Sigmoid colon (tissue), 7 donors: ENCODE measurements around the gene LSM12. TPM values are rescaled to one million over a fixed set of nuclear protein-coding genes. Genes with fewer than 3 reads are reported as not detected.
A peak's percentile ranks its signal among the peaks of the same experiment; 100 is the strongest.

Source experiments
- DNase-seq: peaks from one replicate; pipeline ENCODE4 v3.0.0-alpha.2; 2019
- H3K27ac ChIP-seq, 4 donors: fragments of 200-600 bp; sonication (generic); one replicate each; pipeline ENCODE4 v1.5.1; 2016 to 2019; ENCODE audit warnings: mild to moderate bottlenecking in 1 of 4
- H3K27me3 ChIP-seq, 3 donors: fragments of 200-600 bp; sonication (generic); one replicate each; pipeline ENCODE4 v1.5.1; 2019; ENCODE audit warnings: mild to moderate bottlenecking in 1 of 3
- H3K36me3 ChIP-seq, 4 donors: fragments of 200-600 bp; sonication (generic); one replicate each; pipeline ENCODE4 v1.5.1; 2016 to 2019
- H3K4me1 ChIP-seq, 4 donors: fragments of 200-600 bp; sonication (generic); one replicate each; pipeline ENCODE4 v1.5.1; 2017 to 2019
- H3K4me3 ChIP-seq, 4 donors: fragments of 200-600 bp; sonication (generic); one replicate each; pipeline ENCODE4 v1.5.1; 2017 to 2019; ENCODE audit warnings: mild to moderate bottlenecking in 2 of 4, moderate library complexity in 1 of 4
- H3K9me3 ChIP-seq, 4 donors: fragments of 200-600 bp in 3 of 4; sonication (generic) in 3 of 4; one replicate each; pipeline versions ENCODE4 v1.5.1 to v1.6.1; 2013 to 2019
- EP300 ChIP-seq, 4 donors: sonication (generic); formaldehyde crosslinking; IDR thresholded peaks; one replicate each; pipeline ENCODE4 v1.6.1; 2017; ENCODE audit warnings: antibody characterized with exemption in 4 of 4
- POLR2A ChIP-seq, 2 donors: fragments of 450-650 bp; IDR thresholded peaks; one replicate each; pipeline ENCODE4 v1.6.1; 2016; ENCODE audit warnings: antibody characterized with exemption in 2 of 2, mild to moderate bottlenecking in 2 of 2, moderate library complexity in 2 of 2
- POLR2AphosphoS5 ChIP-seq, 4 donors: sonication (generic); formaldehyde crosslinking; IDR thresholded peaks; one replicate each; pipeline ENCODE4 v1.6.1; 2017; ENCODE audit warnings: antibody characterized with exemption in 4 of 4
- WGBS, 2 donors: extraction: QIAGEN DNeasy Blood & Tissue Kit; methylation state at CpG; one replicate each; pipeline ENCODE4 v1.1.7; 2013; 5-methylcytosine and 5-hydroxymethylcytosine counted together
- intact Hi-C: fragments of 100-400 bp; cut with DNase I; formaldehyde crosslinking; loops from one replicate; pipeline ENCODE4 v1.15.1; 2023
- polyA plus RNA-seq, 3 donors: library from polyadenylated mRNA; stranded (reverse); fragments of 200-250 nt; gene quantifications; one replicate each; pipeline ENCODE4 v1.2.3, GENCODE V29; 2013
- total RNA-seq, 4 donors: library from RNA; depleted of rRNA; stranded (reverse); fragments of >200 nt; gene quantifications; one replicate each; pipeline ENCODE4 v1.1.0, GENCODE V29; 2016
- TF ChIP-seq, protein P1 (sequence below), 4 experiments: fragments of 450-650 bp in 3 of 4; fragments of 200-600 bp in 1 of 4; IDR thresholded peaks; one replicate each; pipeline ENCODE4 v1.5.1; 2016 to 2019; ENCODE audit warnings: antibody characterized with exemption in 4 of 4, mild to moderate bottlenecking in 3 of 4, moderate library complexity in 2 of 4
- donor health status: healthy with polysubstance abuse.
- donor health status: Bipolar disorder and iron deficiency.
- donor health status: healthy.

LSM12 gene
- total and polyA plus RNA-seq, 7 donors, result 28.8 to 46.9 (median 37.9) TPM

DNA sequence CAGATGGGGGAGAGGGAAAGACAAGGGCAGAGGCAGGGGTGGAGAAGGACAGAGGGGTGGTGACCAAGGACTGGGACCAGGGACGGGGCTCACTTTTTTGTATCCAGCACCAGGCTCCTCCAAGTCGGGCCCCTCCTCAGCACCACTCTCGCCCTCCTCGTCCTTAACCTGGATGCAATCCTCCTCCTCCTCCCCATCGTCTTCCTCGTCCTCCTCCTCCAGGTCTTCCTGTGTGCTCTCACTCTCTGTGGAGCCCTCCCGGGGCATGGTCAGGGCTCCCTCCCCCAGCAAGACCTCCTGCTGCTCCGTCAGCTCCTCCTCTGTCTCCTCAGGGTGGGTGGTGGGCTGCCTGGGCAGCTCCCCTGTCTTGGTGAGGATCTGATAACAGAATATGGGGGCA lies 20.8 kb upstream of the LSM12 start:
- intact Hi-C loops, result no loop called here
- Histone ChIP-seq H3K4me3 (no peak overlapping the region), H3K27ac (peak overlapping the region; percentile 41 to 77 (median 64)), H3K27me3 (no peaks in the 10 kb centered on the region), H3K36me3 (peaks cover 36 to 85% (median 51%) of the 10 kb centered on the region in 4 donors), H3K9me3 (no peaks in the 10 kb centered on the region), H3K4me1 (peaks cover 0 to 19% (median 15%) of the 10 kb centered on the region in 4 donors)
- 78 to 82% methylated on average over 7 to 8 of the region's 8 CpGs for WGBS, 2 donors
- DNase-seq, result no peak
- no peak for TF ChIP-seq POLR2AphosphoS5 (IDR thresholded peaks at IDR 0.05)
- TF ChIP-seq EP300 (IDR thresholded peaks at IDR 0.05), result no peak
- TF ChIP-seq, protein P1, sequence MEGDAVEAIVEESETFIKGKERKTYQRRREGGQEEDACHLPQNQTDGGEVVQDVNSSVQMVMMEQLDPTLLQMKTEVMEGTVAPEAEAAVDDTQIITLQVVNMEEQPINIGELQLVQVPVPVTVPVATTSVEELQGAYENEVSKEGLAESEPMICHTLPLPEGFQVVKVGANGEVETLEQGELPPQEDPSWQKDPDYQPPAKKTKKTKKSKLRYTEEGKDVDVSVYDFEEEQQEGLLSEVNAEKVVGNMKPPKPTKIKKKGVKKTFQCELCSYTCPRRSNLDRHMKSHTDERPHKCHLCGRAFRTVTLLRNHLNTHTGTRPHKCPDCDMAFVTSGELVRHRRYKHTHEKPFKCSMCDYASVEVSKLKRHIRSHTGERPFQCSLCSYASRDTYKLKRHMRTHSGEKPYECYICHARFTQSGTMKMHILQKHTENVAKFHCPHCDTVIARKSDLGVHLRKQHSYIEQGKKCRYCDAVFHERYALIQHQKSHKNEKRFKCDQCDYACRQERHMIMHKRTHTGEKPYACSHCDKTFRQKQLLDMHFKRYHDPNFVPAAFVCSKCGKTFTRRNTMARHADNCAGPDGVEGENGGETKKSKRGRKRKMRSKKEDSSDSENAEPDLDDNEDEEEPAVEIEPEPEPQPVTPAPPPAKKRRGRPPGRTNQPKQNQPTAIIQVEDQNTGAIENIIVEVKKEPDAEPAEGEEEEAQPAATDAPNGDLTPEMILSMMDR (IDR thresholded peaks at IDR 0.05), result no peak
- no peak for TF ChIP-seq POLR2A (IDR thresholded peaks at IDR 0.05)

GRCh38 chr17:44086364-44087311 lies 20.2 kb upstream of the LSM12 start:
- WGBS, 2 donors, result 66 to 68% methylated on average over 23 of the region's 23 CpGs
- H3K27me3 ChIP-seq, result no peaks in the 10 kb centered on the region
- DNase-seq, result peak; percentile 80
- peaks cover 29 to 85% (median 50%) of the 10 kb centered on the region in 4 donors for H3K36me3 ChIP-seq
- peaks cover 0 to 19% (median 15%) of the 10 kb centered on the region in 4 donors for H3K4me1 ChIP-seq
- H3K9me3 ChIP-seq, result no peaks in the 10 kb centered on the region
- peak overlapping the region; percentile 62 to 77 (median 64) for H3K27ac ChIP-seq
- intact Hi-C loops, result no loop called here
- TF ChIP-seq POLR2AphosphoS5 (IDR thresholded peaks at IDR 0.05) (peak in 1 of 4 donors; percentile 33), EP300 (IDR thresholded peaks at IDR 0.05) (no peak)
- no peak overlapping the region for H3K4me3 ChIP-seq

DNA sequence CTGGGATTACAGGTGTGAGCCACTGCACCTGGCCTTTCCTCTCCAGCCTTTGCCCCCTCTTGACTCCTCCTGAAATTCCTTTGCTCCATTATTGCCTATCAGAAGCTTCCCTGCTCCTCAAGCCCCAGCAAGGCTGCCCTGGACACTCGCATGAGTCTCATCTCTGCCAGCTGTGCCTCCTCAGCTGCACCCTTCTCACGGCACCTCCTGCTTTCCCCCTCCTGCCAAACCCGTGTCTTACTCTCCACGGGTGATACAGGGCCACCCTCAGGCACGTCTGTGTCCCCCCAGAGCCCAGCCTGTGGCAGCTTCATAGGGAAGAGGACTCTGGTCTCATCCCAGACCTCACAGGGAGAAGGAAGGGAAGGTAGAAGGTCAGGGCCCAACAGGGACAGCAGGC lies 19.4 kb upstream of the LSM12 start:
- TF ChIP-seq EP300 (IDR thresholded peaks at IDR 0.05) (no peak), POLR2AphosphoS5 (IDR thresholded peaks at IDR 0.05) (no peak), POLR2A (IDR thresholded peaks at IDR 0.05) (no peak)
- TF ChIP-seq, protein P1 (IDR thresholded peaks at IDR 0.05), result no peak
- DNase-seq, result no peak
- WGBS, 2 donors, result 72 to 89% methylated on average over 5 of the region's 5 CpGs
- Histone ChIP-seq H3K27ac (peak overlapping the region; percentile 62 to 77 (median 64)), H3K36me3 (peaks cover 22 to 83% (median 45%) of the 10 kb centered on the region in 4 donors), H3K4me3 (no peak overlapping the region), H3K4me1 (peaks cover 0 to 19% (median 15%) of the 10 kb centered on the region in 4 donors), H3K27me3 (no peaks in the 10 kb centered on the region), H3K9me3 (no peaks in the 10 kb centered on the region)
- intact Hi-C loops, result no loop called here

- intact Hi-C loops, result loop anchor here (5.0 kb wide), 1 partner anchor 837 kb away; no protein-coding TSS in a partner anchor
- no peak overlapping the region for H3K27ac ChIP-seq
- H3K4me1 ChIP-seq, result peaks cover 0 to 19% (median 15%) of the 10 kb centered on the region in 4 donors
- TF ChIP-seq POLR2A (IDR thresholded peaks at IDR 0.05) (no peak), POLR2AphosphoS5 (IDR thresholded peaks at IDR 0.05) (no peak), EP300 (IDR thresholded peaks at IDR 0.05) (no peak)
- TF ChIP-seq, protein P1 (IDR thresholded peaks at IDR 0.05), result no peak
- peaks cover 20 to 84% (median 52%) of the 10 kb centered on the region in 4 donors for H3K36me3 ChIP-seq
- no peaks in the 10 kb centered on the region for H3K9me3 ChIP-seq
- 91 to 93% methylated on average over 7 of the region's 7 CpGs for WGBS, 2 donors
- no peak overlapping the region for H3K4me3 ChIP-seq
- H3K27me3 ChIP-seq, result no peaks in the 10 kb centered on the region
- DNase-seq, result no peak
Observed at GRCh38 chr17:44084921-44085320, 18.4 kb upstream of the LSM12 start.

GRCh38 chr17:44084131-44084538 lies 17.7 kb upstream of the LSM12 start:
- 71 to 83% methylated on average over 10 of the region's 10 CpGs for WGBS, 2 donors
- H3K27ac ChIP-seq, result no peak overlapping the region

More at GRCh38 chr17:44084131-44084538, 17.7 kb upstream of the LSM12 start:
- H3K9me3 ChIP-seq, result no peaks in the 10 kb centered on the region
- H3K36me3 ChIP-seq, result peaks cover 20 to 88% (median 51%) of the 10 kb centered on the region in 4 donors
- no peak overlapping the region for H3K4me3 ChIP-seq
- H3K4me1 ChIP-seq, result peaks cover 0 to 19% (median 15%) of the 10 kb centered on the region in 4 donors
- intact Hi-C loops, result loop anchor here (5.0 kb wide), 1 partner anchor 838 kb away; no protein-coding TSS in a partner anchor
- H3K27me3 ChIP-seq, result no peaks in the 10 kb centered on the region
- no peak for DNase-seq
- TF ChIP-seq EP300 (IDR thresholded peaks at IDR 0.05), result no peak
- TF ChIP-seq, protein P1 (IDR thresholded peaks at IDR 0.05), result no peak
- TF ChIP-seq POLR2AphosphoS5 (IDR thresholded peaks at IDR 0.05), result no peak
- TF ChIP-seq POLR2A (IDR thresholded peaks at IDR 0.05), result no peak
